GM18507 (cell line): ENCODE results near the gene INCA1.

Experiments
- DNase-seq: peaks from one replicate; pipeline ENCODE4 v3.0.0; 2011; ENCODE audit warnings: low read depth; ENCODE audit not compliant: insufficient read length; ENCODE audit errors: extremely low spot score
- FAIRE-seq: peaks from 2 replicates; lab custom pipeline; 2011; peaks lifted over from hg19 to GRCh38; lab: Jason Lieb, UNC

The INCA1 gene

DNA sequence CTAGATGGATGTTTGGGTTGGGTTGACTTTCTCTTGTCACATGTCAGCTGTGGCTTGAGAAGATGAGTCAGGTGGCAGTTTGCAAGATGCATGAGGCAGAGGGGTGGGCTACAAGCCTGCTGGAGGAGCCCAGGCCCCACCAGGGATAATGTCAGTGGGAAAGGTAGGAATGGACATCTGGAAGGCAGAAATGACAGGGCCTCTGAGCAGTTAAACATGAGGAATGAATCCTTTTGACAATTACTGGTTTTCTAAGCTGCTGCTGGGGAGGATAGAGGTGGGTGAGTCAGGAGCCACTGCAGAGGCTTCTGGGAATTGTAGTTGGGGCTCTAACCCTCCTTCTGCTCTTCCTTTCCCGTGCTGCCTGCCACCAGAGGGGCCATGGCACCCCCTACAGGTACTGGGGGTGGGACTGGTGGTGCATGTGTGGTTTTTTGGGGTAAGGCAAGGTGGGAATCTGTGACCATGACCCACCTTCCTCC lies 22.2 kb upstream of the INCA1 start:
- FAIRE-seq (no peak), DNase-seq (no peak)

DNA sequence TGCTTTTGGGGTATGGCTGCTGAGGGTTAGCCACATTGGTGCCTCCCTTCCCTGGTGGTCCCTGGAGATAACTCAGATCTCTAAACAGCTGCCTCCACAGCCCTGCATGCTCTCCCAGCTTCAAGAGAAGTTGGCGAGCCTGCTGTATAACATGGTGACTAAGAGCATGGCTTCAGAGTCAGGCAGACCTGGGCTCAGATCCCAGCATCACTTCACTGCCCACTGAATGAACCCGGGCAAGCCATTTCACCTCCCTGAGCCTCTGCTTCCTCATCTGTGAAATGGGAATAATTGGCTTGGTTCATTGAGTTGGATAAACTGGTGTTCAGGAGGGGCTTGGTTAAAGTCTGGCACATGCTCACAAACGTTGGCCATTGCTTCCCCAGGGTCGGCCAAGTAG lies 17.0 kb upstream of the INCA1 start:
- no peak for DNase-seq
- no peak for FAIRE-seq

DNA sequence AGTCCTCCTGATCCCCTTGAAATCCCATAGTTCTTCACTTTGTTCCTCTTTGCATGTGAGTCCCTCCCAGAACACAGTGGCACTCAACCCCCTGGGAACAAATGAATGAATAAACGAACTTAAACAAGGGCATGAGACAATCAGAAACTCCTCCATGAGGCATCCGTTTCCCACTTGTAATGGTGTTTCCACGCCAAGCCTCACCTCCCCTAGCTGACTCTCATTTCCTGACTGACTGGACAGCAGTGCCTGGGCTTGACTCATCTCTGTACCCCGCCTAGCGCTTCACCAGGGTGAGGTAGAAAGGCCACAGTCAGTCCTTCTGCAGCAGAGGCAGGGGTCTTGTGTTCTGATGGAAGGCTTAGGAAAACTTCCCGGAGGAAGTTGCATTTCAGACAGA lies 14.6 kb upstream of the INCA1 start:
- FAIRE-seq (peak; percentile 92), DNase-seq (no peak)

DNA sequence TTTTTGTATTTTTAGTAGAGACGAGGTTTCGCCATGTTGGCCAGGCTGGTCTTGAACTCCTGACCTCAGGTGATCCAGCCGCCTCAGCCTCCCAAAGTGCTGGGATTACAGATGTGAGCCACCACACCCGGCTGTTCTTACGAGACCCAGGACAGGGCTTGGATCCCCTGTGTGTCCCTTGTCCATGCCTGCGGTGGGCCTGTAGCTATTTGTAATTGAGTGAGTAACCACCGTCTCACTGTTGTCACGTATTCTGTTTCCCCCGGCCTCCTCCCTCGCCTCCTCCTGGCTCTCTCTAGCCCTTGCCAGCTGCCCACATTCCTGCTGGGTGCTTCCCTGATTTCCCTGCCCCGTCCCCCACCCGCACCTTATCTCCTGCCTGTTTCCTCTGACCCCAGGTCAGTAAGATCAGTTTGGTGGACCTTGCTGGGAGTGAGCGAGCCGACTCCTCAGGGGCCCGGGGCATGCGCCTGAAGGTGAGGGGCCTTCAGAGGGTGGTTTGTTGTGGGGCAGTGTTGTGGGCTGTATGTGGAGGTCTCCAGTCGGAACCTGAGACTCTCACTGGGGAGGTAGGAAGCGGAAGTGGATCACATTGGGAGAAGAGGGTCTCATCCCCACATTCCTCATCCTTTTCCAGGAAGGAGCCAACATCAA lies 6.0 kb upstream of the INCA1 start:
- FAIRE-seq (no peak), DNase-seq (no peak)

DNA sequence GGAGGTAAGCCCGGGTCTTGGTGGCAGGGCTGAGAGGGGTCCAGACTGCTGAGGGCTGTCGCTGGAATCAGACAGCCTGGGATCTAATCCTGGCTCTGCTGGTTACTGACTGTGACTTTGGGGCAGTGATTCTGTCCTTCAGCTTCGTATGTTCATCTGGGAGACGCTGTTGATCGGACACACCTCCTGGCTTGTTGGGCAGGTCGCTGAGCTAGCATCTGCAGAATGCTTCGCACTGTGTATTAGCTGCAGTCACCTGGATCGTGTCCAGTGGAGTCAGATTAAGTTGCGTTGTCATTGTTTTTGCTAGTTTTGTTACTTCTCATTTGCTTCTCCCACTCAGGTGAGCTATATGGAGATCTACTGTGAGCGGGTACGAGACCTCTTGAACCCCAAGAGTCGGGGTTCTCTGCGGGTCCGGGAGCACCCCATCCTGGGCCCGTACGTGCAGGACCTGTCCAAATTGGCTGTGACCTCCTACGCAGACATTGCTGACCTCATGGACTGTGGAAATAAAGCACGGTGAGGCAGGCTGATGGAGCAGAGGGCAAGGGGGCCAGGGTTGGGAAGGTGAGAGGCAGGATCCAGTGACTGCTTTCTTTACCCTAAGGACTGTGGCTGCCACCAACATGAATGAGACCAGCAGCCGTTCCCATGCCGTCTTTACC lies 4.9 kb upstream of the INCA1 start:
- no peak for DNase-seq
- no peak for FAIRE-seq

DNA sequence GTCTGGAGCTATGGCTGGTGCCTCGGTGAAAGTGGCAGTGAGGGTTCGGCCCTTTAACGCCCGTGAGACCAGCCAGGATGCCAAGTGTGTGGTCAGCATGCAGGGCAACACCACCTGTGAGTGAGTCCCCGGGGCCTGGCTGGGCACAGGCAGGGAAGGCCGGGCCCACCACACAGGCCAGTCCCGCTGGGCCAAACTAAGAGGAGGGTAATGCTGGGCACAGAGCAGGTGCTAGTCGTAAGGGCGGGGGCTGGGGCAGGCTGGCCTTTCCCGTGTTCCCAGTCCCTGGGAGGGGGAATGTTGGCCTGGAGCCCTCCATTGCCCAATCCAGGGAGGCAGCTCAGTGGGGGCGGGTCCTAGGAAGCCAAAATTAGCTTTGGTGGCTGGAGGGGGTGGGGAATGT lies 2.9 kb upstream of the INCA1 start:
- no peak for DNase-seq
- FAIRE-seq, result no peak

DNA sequence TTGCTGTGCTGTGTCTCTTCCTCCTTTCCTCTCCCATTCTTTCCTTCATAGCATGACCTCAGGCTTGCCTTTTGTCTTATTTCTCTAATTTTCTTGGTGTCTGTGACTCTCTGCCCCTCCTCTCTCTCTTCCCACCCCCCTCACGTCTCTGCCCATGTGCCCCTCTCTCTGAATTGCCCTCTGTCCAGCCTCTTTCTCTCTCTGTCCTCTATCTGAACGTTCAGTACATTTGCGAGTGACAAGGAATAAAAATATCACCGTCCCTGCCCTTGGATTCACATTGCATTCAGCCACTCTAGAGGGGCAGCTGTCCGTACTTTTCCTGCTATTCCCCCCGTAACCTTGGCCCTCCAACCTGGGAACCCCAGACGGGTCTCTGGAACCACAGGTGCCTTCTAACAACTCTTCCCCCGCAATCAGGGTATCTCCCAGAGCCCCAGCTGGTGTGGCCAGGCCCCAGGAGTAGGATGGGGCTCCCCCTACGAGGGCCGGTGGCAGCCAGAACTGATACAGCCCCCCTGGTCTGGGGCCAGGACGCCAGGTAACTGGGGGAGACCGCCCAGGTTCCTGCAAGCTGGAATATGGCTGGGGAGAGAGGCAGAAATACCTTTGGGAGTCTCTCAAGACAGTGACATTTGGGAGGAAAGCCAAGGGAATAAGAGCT lies 2.2 kb upstream of the INCA1 start:
- no peak for DNase-seq
- no peak for FAIRE-seq

DNA sequence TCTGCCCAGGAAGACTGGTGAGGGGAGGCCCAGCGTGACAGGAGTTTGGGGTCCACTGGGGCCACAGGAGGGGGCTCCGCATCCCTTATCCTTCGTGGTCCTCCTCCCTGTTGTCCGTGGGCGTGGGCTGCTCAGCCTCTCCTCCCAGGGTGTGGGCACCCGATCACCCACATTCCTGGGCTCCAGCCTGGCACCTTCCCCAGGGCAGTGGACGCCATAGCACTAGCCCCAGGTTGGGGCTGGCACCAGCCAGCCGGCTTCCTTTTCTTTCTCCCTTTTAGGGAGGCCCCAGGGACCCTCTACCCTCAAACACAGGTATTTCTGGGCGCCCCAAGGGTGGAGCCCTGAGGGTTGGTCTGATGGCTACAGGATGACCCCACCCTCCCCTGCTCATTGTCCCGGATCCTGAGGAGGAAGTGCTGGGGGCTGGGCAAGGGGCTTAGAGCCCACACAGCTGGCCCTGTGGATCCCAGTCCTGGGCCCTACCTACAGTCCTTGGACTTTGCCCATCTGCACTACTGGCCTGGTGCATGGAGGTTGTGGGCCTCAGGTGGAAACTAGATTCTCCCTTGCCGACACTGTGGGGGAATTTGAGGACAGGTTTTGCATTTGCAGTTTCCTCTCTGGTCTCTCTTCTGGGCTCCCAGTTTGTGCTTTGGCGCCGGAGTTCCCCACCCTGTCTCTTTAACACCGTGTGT lies 1.6 kb upstream of the INCA1 start:
- DNase-seq (no peak), FAIRE-seq (peak; percentile 88)

DNA sequence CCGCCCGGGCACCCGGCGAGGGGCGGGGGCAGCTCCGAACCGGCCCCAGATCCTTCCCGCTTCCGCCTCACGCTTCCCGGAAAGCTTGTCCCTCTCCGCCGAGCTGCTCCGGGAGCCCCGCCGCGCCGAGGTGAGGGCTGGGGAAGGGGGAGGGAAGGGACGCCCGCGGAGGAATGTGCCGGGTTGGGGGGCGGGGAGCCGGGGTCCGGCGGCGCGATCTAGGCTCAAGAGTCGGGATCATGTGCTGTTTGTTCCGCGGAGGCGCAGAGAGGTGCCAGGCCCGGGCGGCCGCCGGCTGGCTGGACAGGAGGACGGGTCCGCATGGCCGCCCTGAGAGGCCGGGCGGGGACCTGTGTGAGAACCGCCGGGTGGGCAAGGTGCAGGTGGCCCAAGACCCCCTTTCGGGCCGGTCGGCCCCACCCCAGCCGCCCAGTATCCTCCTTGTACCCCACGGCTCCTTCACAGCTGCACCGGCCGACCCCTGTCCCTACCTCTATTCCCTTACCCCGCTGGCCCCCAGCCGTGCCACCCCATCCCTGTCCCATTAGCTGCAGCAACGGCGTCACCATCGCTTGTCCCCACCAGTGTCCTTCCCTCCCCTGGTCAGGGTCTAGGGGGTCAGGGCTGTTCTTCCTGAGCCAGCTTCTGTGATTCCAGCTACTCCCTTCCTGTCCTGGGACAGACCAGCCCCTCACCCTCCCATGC lies 857 bp upstream of the INCA1 start:
- DNase-seq, result no peak
- FAIRE-seq, result peak; percentile 45

DNA sequence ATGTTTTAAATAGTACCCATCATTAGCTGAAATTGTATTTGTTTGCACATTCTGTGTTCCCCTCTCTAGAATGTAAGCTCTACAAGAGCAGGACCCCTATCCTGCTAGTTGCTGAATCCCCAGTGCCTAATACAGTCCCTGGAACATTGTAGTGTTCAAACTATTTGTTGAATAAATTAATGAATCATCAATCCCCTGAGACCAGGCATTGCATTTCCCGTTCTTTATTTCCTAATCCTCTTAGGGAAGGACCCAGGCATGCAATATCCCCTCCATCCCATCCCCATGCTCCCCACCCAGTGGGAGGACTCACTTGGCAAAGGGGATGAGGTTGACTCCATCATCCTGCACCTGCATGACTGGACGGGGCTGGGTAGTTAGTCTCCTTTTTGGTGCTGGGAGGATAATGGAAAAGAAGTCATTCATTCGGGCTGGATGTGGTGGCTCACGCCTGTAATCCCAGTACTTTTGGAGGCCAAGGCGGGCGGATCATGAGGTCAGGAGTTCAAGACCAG lies 3.2 kb downstream of the INCA1 start:
- DNase-seq (no peak), FAIRE-seq (no peak)

DNA sequence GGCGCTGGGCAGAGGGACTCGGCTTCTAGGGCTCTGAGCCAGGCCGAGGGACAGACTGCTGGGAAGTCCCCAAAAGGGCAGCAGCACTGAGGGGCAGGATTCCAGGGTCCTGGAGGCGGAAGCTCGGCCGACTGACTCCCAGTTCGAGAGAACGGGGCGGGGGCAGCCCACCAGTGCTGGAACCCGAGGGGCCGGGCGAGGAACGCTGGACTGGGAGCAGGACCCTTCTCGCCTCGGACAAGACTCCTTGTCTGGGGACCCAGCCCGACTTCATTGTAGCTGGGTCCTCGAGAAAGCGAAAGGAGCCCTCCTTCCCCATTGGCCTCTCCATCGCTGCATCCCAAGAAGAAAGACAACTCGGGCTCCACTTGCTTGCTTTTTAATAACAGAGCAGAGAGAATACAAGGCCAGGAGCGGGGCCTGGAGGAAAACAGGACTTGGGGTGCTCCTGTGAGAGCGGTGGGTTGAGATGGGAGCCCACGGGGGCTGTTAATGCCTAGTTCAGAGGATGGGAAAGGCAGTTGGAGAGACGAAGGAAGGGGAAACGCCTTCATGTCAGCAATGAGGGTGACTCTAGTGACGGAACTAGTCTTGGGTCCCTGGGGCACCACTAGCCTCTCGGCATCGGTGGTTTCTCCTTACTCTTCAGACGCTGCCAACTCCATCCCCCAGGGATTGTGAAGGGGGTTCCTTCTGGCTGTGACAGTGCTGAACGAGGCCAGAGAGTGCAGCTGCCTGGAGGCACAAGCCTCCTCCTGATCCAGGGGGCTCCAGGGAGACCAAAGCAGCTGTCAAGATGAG lies 9.4 kb downstream of the INCA1 start:
- FAIRE-seq (peak; percentile 66), DNase-seq (no peak)

DNA sequence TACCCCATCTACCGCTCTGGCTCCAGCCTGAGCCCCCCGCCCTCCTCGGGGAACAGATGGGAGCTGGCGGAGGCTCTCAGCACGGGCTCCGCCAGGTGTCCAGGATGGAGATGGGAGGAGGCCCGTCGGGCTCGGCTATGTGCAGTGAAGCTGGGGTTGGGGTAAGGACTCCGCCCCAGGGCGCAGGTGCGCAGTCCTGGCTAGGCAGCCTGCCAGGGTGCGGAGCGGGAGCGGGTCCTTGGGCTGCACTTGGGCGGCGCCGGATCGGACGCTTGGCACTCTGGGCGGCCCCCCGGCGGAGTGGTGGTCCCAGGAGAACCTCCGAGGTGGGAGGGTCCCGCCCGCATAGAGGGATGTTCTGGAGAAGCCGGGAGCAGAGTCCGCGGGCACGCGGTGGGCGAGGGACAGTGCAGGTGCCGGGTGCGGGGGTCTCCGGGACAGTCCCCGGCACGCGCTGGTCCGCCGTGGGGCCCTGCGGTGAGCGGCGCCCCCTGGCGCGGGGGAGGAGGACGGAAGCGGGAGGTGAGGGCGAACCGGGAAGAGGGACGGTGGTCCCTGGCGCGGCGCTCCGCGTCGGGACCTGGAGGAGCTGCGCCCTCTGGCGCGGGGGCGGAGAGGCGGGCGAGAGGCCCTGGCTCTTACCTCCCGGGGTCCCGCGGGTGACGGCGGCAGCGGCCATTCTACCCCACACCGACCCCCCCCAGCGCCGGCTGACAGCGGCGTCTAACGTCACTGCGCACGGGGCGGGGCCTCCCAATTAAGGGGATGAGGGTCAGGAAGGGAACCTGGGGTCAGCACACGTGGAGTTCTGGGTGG lies 10.2 kb downstream of the INCA1 start, which contains the start of gene CAMTA2:
TSS of gene CAMTA2 (minus strand) at position 725 of the 816 bp plus-strand sequence. CDS start 1,453 bp downstream, outside the sequence.
- FAIRE-seq, result peak; percentile 89

DNA sequence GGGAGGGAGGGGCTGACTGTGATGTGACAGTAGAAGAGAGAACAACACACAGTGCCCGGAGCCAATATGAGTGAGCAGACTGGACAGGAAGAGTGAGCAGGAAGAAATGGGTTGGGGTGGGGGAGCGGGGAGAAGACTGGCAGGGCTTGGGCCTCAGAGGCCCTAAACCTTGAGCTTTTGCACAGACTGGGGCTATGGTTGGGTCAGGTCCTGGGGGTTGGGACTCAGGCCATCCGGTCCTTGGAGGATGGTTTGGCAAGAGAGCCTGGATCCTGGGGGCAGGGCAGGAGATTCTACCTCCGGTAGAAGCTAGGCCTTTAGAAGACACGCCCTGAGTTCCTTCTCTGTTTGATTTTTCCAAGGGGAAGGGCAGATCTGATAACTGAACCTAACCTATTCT lies 10.9 kb downstream of the INCA1 start:
- DNase-seq (no peak), FAIRE-seq (no peak)

More for the DNA sequence above, 10.2 kb downstream of the INCA1 start, which contains the start of gene CAMTA2:
- DNase-seq, result peak; percentile 77

DNA sequence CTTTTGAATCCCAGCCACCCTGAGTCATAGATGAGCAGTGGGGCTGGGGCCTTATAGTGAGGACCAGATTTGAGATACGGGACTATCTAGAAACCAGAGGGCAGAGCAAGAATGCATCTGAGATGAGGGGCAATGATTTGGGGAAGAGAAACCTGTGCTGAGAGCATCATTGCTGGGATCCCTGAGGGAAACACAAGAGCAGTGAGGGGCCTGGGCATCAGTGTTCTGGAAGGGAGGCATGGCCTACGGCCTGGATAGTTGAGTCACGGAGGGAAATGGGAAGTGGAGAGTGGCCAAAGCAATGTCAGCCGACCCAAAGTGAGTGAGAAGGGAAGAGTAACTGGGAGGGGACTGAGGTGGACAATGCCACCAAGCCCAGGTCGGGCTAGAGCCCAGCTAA lies 15.0 kb downstream of the INCA1 start:
- FAIRE-seq (no peak), DNase-seq (no peak)

DNA sequence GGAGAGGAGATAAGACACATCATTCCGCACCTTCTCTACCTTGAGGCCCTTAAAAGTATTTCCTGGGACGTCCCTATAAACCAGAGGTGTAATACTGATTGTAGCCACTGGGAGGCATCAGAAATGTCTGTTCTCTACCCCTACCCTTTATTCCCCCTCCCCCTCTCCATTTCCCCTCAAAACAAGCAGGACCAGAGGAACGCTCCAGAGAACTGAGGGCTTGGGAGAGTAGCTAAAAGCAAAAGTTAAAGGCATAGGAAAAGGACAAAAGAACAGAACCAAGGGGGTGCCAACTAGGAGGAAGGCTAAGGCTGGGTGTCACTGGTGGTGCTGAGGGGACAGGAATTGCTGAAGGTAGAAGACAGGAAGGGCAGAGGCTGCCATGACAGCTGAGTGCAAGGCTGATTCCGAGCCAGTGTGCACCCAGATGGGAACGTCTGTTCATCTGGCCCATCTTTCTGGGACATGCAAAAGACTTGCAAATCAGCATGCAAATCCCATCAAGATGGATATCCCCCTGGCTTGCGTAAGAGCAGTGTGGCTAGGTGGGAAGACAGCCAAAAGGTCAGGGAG lies 16.6 kb downstream of the INCA1 start:
- DNase-seq, result no peak
- peak; percentile 85 for FAIRE-seq

DNA sequence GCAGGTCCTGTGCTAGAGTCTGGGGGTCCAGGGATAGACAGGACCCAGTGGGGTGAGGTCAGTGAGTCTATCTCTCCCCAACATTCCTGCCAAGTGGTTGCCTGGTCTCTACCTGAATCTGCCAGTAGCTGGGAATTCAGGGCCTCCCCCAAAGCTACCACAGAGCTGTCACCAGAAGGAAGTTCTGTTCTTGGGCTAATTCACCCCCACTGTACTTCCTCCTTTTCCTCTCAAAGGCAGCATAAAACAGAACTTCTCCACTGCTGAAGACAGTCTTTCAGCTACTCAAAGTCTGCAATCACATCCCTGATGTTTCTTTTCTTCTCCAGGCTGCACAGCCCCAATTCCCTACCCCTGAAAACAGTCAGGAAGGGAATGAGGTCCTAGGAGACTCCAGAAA lies 18.6 kb downstream of the INCA1 start:
- no peak for DNase-seq
- no peak for FAIRE-seq

DNA sequence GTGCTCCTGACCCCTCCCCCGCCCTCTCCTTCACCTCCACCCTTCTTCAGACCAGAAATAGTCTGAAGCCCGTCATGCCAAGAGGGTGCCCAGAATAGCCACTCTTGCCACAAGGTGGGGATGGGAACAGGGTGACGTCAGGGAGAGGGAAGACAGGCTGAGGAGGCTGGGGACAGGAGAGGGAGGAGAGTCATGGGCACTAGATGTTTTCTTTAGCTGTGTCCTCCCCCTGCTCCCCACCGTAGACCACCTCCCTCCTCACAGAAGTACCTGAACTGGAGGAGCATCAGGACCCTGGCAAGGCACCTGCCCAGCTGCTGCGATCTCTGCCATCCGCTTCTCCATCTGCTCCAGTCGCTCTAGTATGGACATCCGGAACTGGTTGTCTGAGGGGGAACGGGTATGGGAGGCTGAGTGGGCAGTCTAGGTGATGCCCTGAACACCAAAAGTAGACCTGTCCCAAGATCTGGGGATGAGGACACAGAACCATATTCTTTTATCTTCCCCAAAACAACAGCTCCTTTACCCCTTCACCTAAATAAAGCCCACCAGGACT lies 23.1 kb downstream of the INCA1 start:
- no peak for FAIRE-seq

More for the DNA sequence above, 23.1 kb downstream of the INCA1 start:
- DNase-seq, result no peak
